Endothelial cell of umbilical vein (primary cell): ENCODE results near the gene HTR3E. TPM values are rescaled to one million over a fixed set of nuclear protein-coding genes. Genes with fewer than 3 reads are reported as not detected.

ENCODE experiments used
- BruUV-seq: library from RNA; stranded (reverse); fragments of 400-500 nt; replicated peaks from 2 replicates; lab custom pipeline; 2021; lab: Mats Ljungman, UMichigan
- CTCF ChIA-PET: fragments of 300-600, 350-600 bp; sonication (Branson Sonifier 250); formaldehyde crosslinking; loops from one replicate; lab custom pipeline; 2021; ENCODE audit warnings: antibody characterized with exemption, inconsistent platforms; lab: Charles Lee
- POLR2A ChIA-PET: fragments of 300-600, 350-600 bp; sonication (Branson Sonifier 250); formaldehyde crosslinking; loops from one replicate; lab custom pipeline; 2021; ENCODE audit warnings: antibody characterized with exemption, inconsistent platforms; lab: Charles Lee
- DNase-seq: peaks from one replicate; pipeline ENCODE4 v3.0.0-alpha.2; 2011; ENCODE audit warnings: low read depth, low spot score
- FAIRE-seq: peaks from 2 replicates; lab custom pipeline; 2011; peaks lifted over from hg19 to GRCh38; lab: Jason Lieb, UNC
- H2AFZ ChIP-seq: 2 replicates; pipeline ENCODE4 v1.6.0; 2012; ENCODE audit warnings: low read depth, low read length, control low read depth, inconsistent platforms
- H3K27ac ChIP-seq: 2 replicates; pipeline ENCODE4 v1.5.1; 2011; ENCODE audit warnings: low read depth, mild to moderate bottlenecking, control low read depth, low read length, moderate library complexity; ENCODE audit not compliant: insufficient read depth
- H3K27me3 ChIP-seq, 2 experiments: 2 replicates each; pipeline versions ENCODE4 v1.6.0 to v1.6.1; 2011; ENCODE audit warnings: low read length in 2 of 2, mixed read lengths in 1 of 2; ENCODE audit not compliant: control insufficient read depth in 2 of 2, insufficient read depth in 2 of 2
- H3K36me3 ChIP-seq, 2 experiments: 2 replicates in 1 of 2; 3 replicates in 1 of 2; pipeline ENCODE4 v1.5.1; 2011; ENCODE audit warnings: low read length in 2 of 2, mild to moderate bottlenecking in 1 of 2, moderate library complexity in 1 of 2; ENCODE audit not compliant: control insufficient read depth in 2 of 2, insufficient read depth in 2 of 2; ENCODE audit errors: extremely low read depth in 1 of 2
- H3K4me1 ChIP-seq: 3 replicates; pipeline ENCODE4 v1.5.1; 2011; ENCODE audit warnings: mild to moderate bottlenecking, low read length; ENCODE audit not compliant: control insufficient read depth, insufficient read depth; ENCODE audit errors: extremely low read depth
- H3K4me2 ChIP-seq: 2 replicates; pipeline ENCODE4 v1.6.1; 2011; ENCODE audit warnings: low read length, control low read depth, mixed read lengths; ENCODE audit not compliant: insufficient read depth
- H3K4me3 ChIP-seq, 3 experiments: fragments of 200-600 bp in 1 of 3; sonication (generic), shearing (Covaris generic) in 1 of 3; replicated peaks in 1 of 3; 2 replicates each; pipeline ENCODE4 v1.5.1; 2011 to 2016; ENCODE audit warnings: control low read depth in 3 of 3, low read length in 3 of 3, mild to moderate bottlenecking in 2 of 3, inconsistent platforms in 1 of 3, low read depth in 1 of 3, moderate library complexity in 1 of 3; ENCODE audit not compliant: insufficient read depth in 1 of 3
- H3K79me2 ChIP-seq: 2 replicates; pipeline ENCODE4 v1.6.0; 2012; ENCODE audit warnings: low read length, inconsistent platforms; ENCODE audit not compliant: control insufficient read depth, insufficient read depth
- H3K9ac ChIP-seq: replicated peaks from 2 replicates; pipeline ENCODE3; 2011; ENCODE audit warnings: low read length, control low read depth; ENCODE audit not compliant: insufficient read depth; ENCODE audit errors: extremely low read depth
- H3K9me1 ChIP-seq: replicated peaks from 3 replicates; pipeline ENCODE4 v1.6.0; 2011; ENCODE audit warnings: mild to moderate bottlenecking, low read length; ENCODE audit not compliant: control insufficient read depth, insufficient read depth; ENCODE audit errors: extremely low read depth
- H3K9me3 ChIP-seq: replicated peaks from 2 replicates; pipeline ENCODE4 v1.5.1; 2012; ENCODE audit warnings: low read length, inconsistent platforms; ENCODE audit not compliant: control insufficient read depth, insufficient read depth
- H4K20me1 ChIP-seq: replicated peaks from 2 replicates; pipeline ENCODE3; 2011; ENCODE audit warnings: mild to moderate bottlenecking, low read length; ENCODE audit not compliant: control insufficient read depth, insufficient read depth; ENCODE audit errors: extremely low read depth
- CTCF ChIP-seq, 2 donors: IDR thresholded peaks; 1 replicate in 1 of 2; 2 replicates in 1 of 2; pipeline ENCODE4 v1.5.1; 2011; ENCODE audit warnings: low read length in 2 of 2, mild to moderate bottlenecking in 2 of 2, moderate library complexity in 2 of 2, control low read depth in 1 of 2, inconsistent platforms in 1 of 2, low read depth in 1 of 2; ENCODE audit not compliant: insufficient read depth in 1 of 2; ENCODE audit errors: extremely low read depth in 1 of 2
- EZH2 ChIP-seq: IDR thresholded peaks from 2 replicates; pipeline ENCODE4 v1.6.1; 2012; ENCODE audit warnings: borderline replicate concordance, low read depth, mild to moderate bottlenecking, moderate library complexity, low read length, inconsistent platforms; ENCODE audit not compliant: severe bottlenecking
- FOS ChIP-seq: IDR thresholded peaks from 2 replicates; pipeline ENCODE4 v1.6.1; 2011; ENCODE audit warnings: mild to moderate bottlenecking, low read length, moderate library complexity, borderline replicate concordance; ENCODE audit not compliant: insufficient read depth
- GATA2 ChIP-seq: IDR thresholded peaks from 2 replicates; pipeline ENCODE4 v1.7.0; 2011; ENCODE audit warnings: low read depth, mild to moderate bottlenecking, moderate library complexity, mixed read lengths, low read length; ENCODE audit not compliant: insufficient read length, insufficient read depth
- JUN ChIP-seq: IDR thresholded peaks from 2 replicates; pipeline ENCODE4 v1.6.1; 2011; ENCODE audit warnings: borderline replicate concordance, low read depth; ENCODE audit not compliant: insufficient read length, insufficient read depth
- MAX ChIP-seq: IDR thresholded peaks from 2 replicates; pipeline ENCODE4 v1.6.1; 2011; ENCODE audit not compliant: insufficient read depth, insufficient read length
- MYC ChIP-seq: IDR thresholded peaks from one replicate; pipeline ENCODE4 v1.6.1; 2011; ENCODE audit warnings: mild to moderate bottlenecking, low read depth, low read length
- POLR2A ChIP-seq: IDR thresholded peaks from 2 replicates; pipeline ENCODE4 v1.6.1; 2012; ENCODE audit warnings: low read depth, mild to moderate bottlenecking, control low read depth, low read length
- POLR2AphosphoS5 ChIP-seq: IDR thresholded peaks from 2 replicates; pipeline ENCODE4 v1.6.1; 2012; ENCODE audit warnings: low read depth, mild to moderate bottlenecking, control low read depth, low read length, moderate library complexity; ENCODE audit not compliant: insufficient read depth
- dilution Hi-C: fragments of 300-500 bp; cut with MboI; formaldehyde crosslinking; loops from one replicate; pipeline ENCODE4 v1.15.0; 2019; ENCODE audit warnings: low sequenced_read_pairs; ENCODE audit not compliant: extremely low pct_ligation_motif_present
- intact Hi-C: fragments of 100-400 bp; cut with micrococcal nuclease; formaldehyde crosslinking; loops from one replicate; pipeline ENCODE4 v1.10.0; 2022
- polyA plus RNA-seq, 4 experiments: library from polyadenylated mRNA; depleted of rRNA in 3 of 4; stranded (reverse) in 3 of 4; unstranded in 1 of 4; fragments of >200 nt; gene quantifications; 2 replicates each; pipeline versions ENCODE4 v1.2.1 to v1.2.3, GENCODE V29; 2011 to 2012; ENCODE audit warnings: missing spikeins in 1 of 4
- total RNA-seq: library from RNA; stranded (reverse); gene quantifications from 2 replicates; pipeline ENCODE4 v1.2.3, GENCODE V29; 2021

HTR3E gene
- total and polyA plus RNA-seq, 2 donors (not counting 3 experiments of a cell fraction or from before 2014, with no cell fraction given) = not detected

GRCh38 chr3:184059424-184059823 is 37.4 kb upstream of the HTR3E start:
- Histone ChIP-seq H3K27me3 (peaks cover 5 to 11% of the 10 kb centered on the region in 2 experiments), H3K4me2 (no peak overlapping the region), H3K4me1 (no peaks in the 10 kb centered on the region), H3K79me2 (no peaks in the 10 kb centered on the region), H3K36me3 (no peaks in the 10 kb centered on the region), H3K9me3 (no peaks in the 10 kb centered on the region), H3K4me3 (no peak overlapping the region), H3K27ac (no peak overlapping the region), H3K9me1 (no peaks in the 10 kb centered on the region), H4K20me1 (no peaks in the 10 kb centered on the region), H3K9ac (no peak overlapping the region), H2AFZ (no peak overlapping the region)
- POLR2A ChIA-PET = no interaction called here
- DNase-seq = no peak
- BruUV-seq = no TSS peak
- TF ChIP-seq CTCF (IDR thresholded peaks at IDR 0.05; ENCODE audit: extremely low read depth in 1 of 2, insufficient read depth in 1 of 2, low read depth in 1 of 2, low read length in 2 of 2) = no peak
- no peak for TF ChIP-seq MYC
- no peak for TF ChIP-seq JUN
- no peak for TF ChIP-seq POLR2AphosphoS5
- no peak for TF ChIP-seq MAX
- TF ChIP-seq GATA2 = no peak
- TF ChIP-seq FOS = no peak
- no peak for TF ChIP-seq POLR2A
- TF ChIP-seq EZH2 = no peak
- dilution Hi-C loops = no loop called here
- FAIRE-seq = no peak
- CTCF ChIA-PET = interaction anchor here (1.3 kb wide), 1 partner anchor 8 kb away, joined by 3 read pairs; no protein-coding TSS in a partner anchor
- intact Hi-C loops = no loop called here
